Measurements from ENCODE around the gene PM20D2. TPM values are rescaled to one million over a fixed set of nuclear protein-coding genes. Genes with fewer than 3 reads are reported as not detected.
A peak's percentile ranks its signal among the peaks of the same experiment; 100 is the strongest.

PM20D2 gene, protein sequence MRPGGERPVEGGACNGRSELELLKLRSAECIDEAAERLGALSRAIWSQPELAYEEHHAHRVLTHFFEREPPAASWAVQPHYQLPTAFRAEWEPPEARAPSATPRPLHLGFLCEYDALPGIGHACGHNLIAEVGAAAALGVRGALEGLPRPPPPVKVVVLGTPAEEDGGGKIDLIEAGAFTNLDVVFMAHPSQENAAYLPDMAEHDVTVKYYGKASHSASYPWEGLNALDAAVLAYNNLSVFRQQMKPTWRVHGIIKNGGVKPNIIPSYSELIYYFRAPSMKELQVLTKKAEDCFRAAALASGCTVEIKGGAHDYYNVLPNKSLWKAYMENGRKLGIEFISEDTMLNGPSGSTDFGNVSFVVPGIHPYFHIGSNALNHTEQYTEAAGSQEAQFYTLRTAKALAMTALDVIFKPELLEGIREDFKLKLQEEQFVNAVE
- total RNA-seq (2014; rRNA removed; shearing (Covaris generic)) (3.0 and 6.8 TPM in 2 replicates), polyA plus RNA-seq (2016; fragmentation: Nextera tagmentation; extraction: Ambion mirVana) (2.0 and 2.1 TPM in 2 replicates)

DNA sequence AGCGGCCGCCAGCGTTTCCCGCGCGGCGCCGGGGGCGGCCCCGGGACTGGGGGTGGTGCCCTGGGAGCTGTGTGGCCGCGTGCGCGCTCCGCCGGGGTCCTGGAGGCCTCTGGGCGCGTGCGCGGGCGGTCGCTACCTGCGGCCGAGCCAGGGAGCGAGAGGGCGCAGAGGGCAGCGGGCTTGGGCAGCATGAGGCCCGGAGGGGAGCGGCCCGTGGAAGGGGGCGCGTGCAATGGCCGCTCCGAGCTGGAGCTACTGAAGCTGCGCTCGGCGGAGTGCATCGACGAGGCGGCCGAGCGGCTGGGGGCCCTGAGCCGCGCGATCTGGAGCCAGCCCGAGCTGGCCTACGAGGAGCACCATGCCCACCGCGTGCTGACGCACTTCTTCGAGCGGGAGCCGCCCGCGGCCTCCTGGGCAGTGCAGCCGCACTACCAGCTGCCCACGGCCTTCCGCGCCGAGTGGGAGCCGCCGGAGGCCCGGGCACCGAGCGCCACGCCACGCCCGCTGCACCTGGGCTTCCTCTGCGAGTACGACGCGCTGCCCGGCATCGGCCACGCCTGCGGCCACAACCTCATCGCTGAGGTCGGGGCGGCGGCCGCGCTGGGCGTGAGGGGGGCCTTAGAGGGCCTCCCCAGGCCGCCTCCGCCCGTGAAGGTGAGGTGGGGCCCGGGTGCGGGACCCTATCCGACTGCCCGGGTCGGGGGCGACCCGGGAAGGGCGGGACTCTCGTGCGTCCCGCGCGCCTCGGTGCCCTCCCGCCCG, at the start of gene PM20D2:
TSS of gene PM20D2 (plus strand) at position 100 of the 762 bp plus-strand sequence. CDS start at position 190, 90 bp downstream.
- Histone ChIP-seq H3K4me1 (ENCODE audit: insufficient read depth) (peaks cover 6% of the 10 kb centered on the region; the same call in 1 of the 2 replicates), H4K20me1 (ENCODE audit: insufficient read depth) (no peaks in the 10 kb centered on the region), H3K27ac (no peak within 1 kb of the TSS), H3F3A (ENCODE audit: insufficient read depth) (peaks cover 7% of the 10 kb centered on the region; the same call in 1 of the 2 replicates), H3K9me3 (ENCODE audit: low read depth) (no peaks in the 10 kb centered on the region), H3K9me2 (ENCODE audit: insufficient read depth) (no peaks in the 10 kb centered on the region), H3K27me3 (replicated peaks; ENCODE audit: insufficient read depth) (no peaks in the 10 kb centered on the region), H3K4me2 (ENCODE audit: unreplicated experiment) (peak within 1 kb of the TSS; percentile 93), H2AFZ (peak within 1 kb of the TSS; percentile 93), H3K4me3 (peak within 1 kb of the TSS; percentile 76), H3K9ac (peak within 1 kb of the TSS; percentile 74), H3K36me3 (ENCODE audit: low read depth) (no peaks in the 10 kb centered on the region), H3K79me2 (ENCODE audit: insufficient read depth) (no peaks in the 10 kb centered on the region)
- in situ Hi-C loops (cut with MboI), result no loop called here
- TF ChIP-seq EZH2phosphoT487 (IDR thresholded peaks at IDR 0.05; ENCODE audit: insufficient read depth, low read depth) (no peak), EZH2 (IDR thresholded peaks at IDR 0.05; ENCODE audit: insufficient read depth, poor library complexity, severe bottlenecking) (no peak)
- 1% methylated on average over 49 to 66 of the region's 102 CpGs for WGBS, 2 experiments (ENCODE audit: low coverage in 1 of 2, low lambda C conversion rate in 2 of 2, missing lambda C conversion rate in 2 of 2)
- peak; percentile 72 for DNase-seq

GRCh38 chr6:89098461-89098860, 47.4 kb upstream of the PM20D2 start:
- H4K20me1 ChIP-seq (ENCODE audit: insufficient read depth), result no peaks in the 10 kb centered on the region
- H3K9me2 ChIP-seq (ENCODE audit: insufficient read depth), result no peaks in the 10 kb centered on the region
- H3K4me2 ChIP-seq (ENCODE audit: unreplicated experiment), result no peak overlapping the region
- no peaks in the 10 kb centered on the region for H3F3A ChIP-seq (ENCODE audit: insufficient read depth)
- H3K4me3 ChIP-seq, result no peak overlapping the region
- TF ChIP-seq EZH2 (IDR thresholded peaks at IDR 0.05; ENCODE audit: insufficient read depth, poor library complexity, severe bottlenecking) (no peak), EZH2phosphoT487 (IDR thresholded peaks at IDR 0.05; ENCODE audit: insufficient read depth, low read depth) (no peak)
- H3K36me3 ChIP-seq (ENCODE audit: low read depth), result no peaks in the 10 kb centered on the region
- H3K27ac ChIP-seq, result no peak overlapping the region
- H3K9me3 ChIP-seq (ENCODE audit: low read depth), result no peaks in the 10 kb centered on the region
- no peak for DNase-seq
- no peaks in the 10 kb centered on the region for H3K79me2 ChIP-seq (ENCODE audit: insufficient read depth)
- H3K9ac ChIP-seq, result no peak overlapping the region
- H3K4me1 ChIP-seq (ENCODE audit: insufficient read depth), result peaks cover 10% of the 10 kb centered on the region; the same call in 1 of the 2 replicates
- no peaks in the 10 kb centered on the region for H3K27me3 ChIP-seq (replicated peaks; ENCODE audit: insufficient read depth)
- in situ Hi-C loops (cut with MboI), result no loop called here
- no peak overlapping the region for H2AFZ ChIP-seq
- WGBS, 2 experiments (ENCODE audit: low coverage in 1 of 2, low lambda C conversion rate in 2 of 2, missing lambda C conversion rate in 2 of 2), result 92% methylated on average over 8 of the region's 8 CpGs

DNA sequence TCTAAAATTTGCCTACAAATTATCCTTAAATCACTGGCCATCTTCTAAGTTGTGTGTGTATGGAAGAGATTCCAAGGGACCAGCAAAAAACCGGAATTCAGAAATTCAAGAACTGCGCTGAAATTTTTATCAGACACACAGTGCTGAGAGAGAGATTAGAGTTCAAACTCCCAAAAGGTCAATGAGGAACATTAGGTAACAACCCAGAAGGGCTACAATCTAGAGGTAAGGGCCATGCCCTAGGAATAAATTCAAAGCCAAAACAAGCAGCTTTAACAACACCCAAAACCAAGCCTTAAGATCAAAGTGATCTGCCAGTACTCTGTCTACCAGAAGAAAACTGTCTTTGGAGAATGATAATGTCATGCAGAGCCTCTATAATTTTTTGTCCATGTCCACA, 45.7 kb upstream of the PM20D2 start:
- no peaks in the 10 kb centered on the region for H3F3A ChIP-seq (ENCODE audit: insufficient read depth)
- H3K9me2 ChIP-seq (ENCODE audit: insufficient read depth), result no peaks in the 10 kb centered on the region
- peaks cover 10% of the 10 kb centered on the region; the same call in 1 of the 2 replicates for H3K4me1 ChIP-seq (ENCODE audit: insufficient read depth)
- no peak overlapping the region for H3K4me3 ChIP-seq
- H3K27ac ChIP-seq, result no peak overlapping the region
- H3K79me2 ChIP-seq (ENCODE audit: insufficient read depth), result no peaks in the 10 kb centered on the region
- H3K36me3 ChIP-seq (ENCODE audit: low read depth), result no peaks in the 10 kb centered on the region
- no peaks in the 10 kb centered on the region for H3K9me3 ChIP-seq (ENCODE audit: low read depth)
- H3K27me3 ChIP-seq (replicated peaks; ENCODE audit: insufficient read depth), result no peaks in the 10 kb centered on the region
- H2AFZ ChIP-seq, result peak overlapping the region; percentile 5; the same call in 1 of the 2 replicates
- in situ Hi-C loops (cut with MboI), result no loop called here
- H4K20me1 ChIP-seq (ENCODE audit: insufficient read depth), result no peaks in the 10 kb centered on the region
- no peak for DNase-seq
- WGBS, 2 experiments (ENCODE audit: low coverage in 1 of 2, low lambda C conversion rate in 2 of 2, missing lambda C conversion rate in 2 of 2), result 100% methylated on average over 2 of the region's 2 CpGs
- TF ChIP-seq EZH2 (IDR thresholded peaks at IDR 0.05; ENCODE audit: insufficient read depth, poor library complexity, severe bottlenecking), result no peak
- no peak for TF ChIP-seq EZH2phosphoT487 (IDR thresholded peaks at IDR 0.05; ENCODE audit: insufficient read depth, low read depth)
- H3K9ac ChIP-seq, result no peak overlapping the region
- no peak overlapping the region for H3K4me2 ChIP-seq (ENCODE audit: unreplicated experiment)

- Histone ChIP-seq H4K20me1 (ENCODE audit: insufficient read depth) (no peaks in the 10 kb centered on the region; the same call in 1 of the 2 replicates), H3K79me2 (ENCODE audit: insufficient read depth) (no peaks in the 10 kb centered on the region), H3K9me3 (ENCODE audit: low read depth) (no peaks in the 10 kb centered on the region), H3K9ac (no peak overlapping the region), H3K4me1 (ENCODE audit: insufficient read depth) (no peaks in the 10 kb centered on the region), H3K36me3 (ENCODE audit: low read depth) (no peaks in the 10 kb centered on the region), H3F3A (ENCODE audit: insufficient read depth) (no peaks in the 10 kb centered on the region), H3K27me3 (replicated peaks; ENCODE audit: insufficient read depth) (no peaks in the 10 kb centered on the region), H3K4me2 (ENCODE audit: unreplicated experiment) (no peak overlapping the region), H3K4me3 (no peak overlapping the region), H3K27ac (no peak overlapping the region), H2AFZ (no peak overlapping the region), H3K9me2 (ENCODE audit: insufficient read depth) (no peaks in the 10 kb centered on the region)
- TF ChIP-seq EZH2phosphoT487 (IDR thresholded peaks at IDR 0.05; ENCODE audit: insufficient read depth, low read depth) (no peak), EZH2 (IDR thresholded peaks at IDR 0.05; ENCODE audit: insufficient read depth, poor library complexity, severe bottlenecking) (no peak)
- DNase-seq, result no peak
- in situ Hi-C loops (cut with MboI), result no loop called here
- 86 to 99% methylated on average over 3 of the region's 3 CpGs for WGBS, 2 experiments (ENCODE audit: low coverage in 1 of 2, low lambda C conversion rate in 2 of 2, missing lambda C conversion rate in 2 of 2)
Observed at GRCh38 chr6:89110284-89110683, 35.6 kb upstream of the PM20D2 start.

Data from GM23248 (cell line).